Measurements from ENCODE around the gene MTM1. TPM values are rescaled to one million over a fixed set of nuclear protein-coding genes. Genes with fewer than 3 reads are reported as not detected.

MTM1 gene
- total RNA-seq, 4 donors from 2014 or later = 16.3 to 50.0 (median 22.8) TPM

DNA sequence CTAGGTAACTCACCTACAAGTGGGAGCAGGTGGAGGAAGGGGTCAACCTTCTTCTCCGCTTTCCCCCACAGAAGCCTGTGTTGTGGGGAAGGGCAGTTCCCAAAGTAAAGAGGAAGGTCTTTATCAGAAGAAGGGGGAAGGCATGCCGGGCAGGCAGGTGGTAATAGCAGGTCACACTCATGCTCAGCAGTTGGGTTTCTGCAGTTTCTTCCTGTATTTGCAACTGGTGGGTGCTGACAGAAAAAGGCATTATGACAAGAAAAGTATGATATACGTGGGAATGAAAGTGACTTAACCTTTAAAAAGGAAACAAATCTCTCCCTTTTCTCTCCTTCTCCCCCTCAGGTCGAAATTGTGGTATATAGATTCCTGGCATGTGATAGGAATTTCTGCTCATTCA is 128.4 kb downstream of the MTM1 start:
- intact Hi-C loops (cut with DNase I) = no loop called here
- Histone ChIP-seq H3K27ac (no peak overlapping the region), H3K27me3 (no peaks in the 10 kb centered on the region), H3K36me3 (no peaks in the 10 kb centered on the region), H3K4me1 (peaks cover 0 to 10% of the 10 kb centered on the region in 2 donors), H3K9me3 (no peaks in the 10 kb centered on the region), H3K4me3 (replicated peaks in 1 of 3) (no peak overlapping the region)
- 78 to 87% methylated on average over 4 of the region's 4 CpGs for WGBS, 2 donors
- no peak for DNase-seq
- no peak for TF ChIP-seq POLR2A (IDR thresholded peaks at IDR 0.05)
- TF ChIP-seq, protein P1, sequence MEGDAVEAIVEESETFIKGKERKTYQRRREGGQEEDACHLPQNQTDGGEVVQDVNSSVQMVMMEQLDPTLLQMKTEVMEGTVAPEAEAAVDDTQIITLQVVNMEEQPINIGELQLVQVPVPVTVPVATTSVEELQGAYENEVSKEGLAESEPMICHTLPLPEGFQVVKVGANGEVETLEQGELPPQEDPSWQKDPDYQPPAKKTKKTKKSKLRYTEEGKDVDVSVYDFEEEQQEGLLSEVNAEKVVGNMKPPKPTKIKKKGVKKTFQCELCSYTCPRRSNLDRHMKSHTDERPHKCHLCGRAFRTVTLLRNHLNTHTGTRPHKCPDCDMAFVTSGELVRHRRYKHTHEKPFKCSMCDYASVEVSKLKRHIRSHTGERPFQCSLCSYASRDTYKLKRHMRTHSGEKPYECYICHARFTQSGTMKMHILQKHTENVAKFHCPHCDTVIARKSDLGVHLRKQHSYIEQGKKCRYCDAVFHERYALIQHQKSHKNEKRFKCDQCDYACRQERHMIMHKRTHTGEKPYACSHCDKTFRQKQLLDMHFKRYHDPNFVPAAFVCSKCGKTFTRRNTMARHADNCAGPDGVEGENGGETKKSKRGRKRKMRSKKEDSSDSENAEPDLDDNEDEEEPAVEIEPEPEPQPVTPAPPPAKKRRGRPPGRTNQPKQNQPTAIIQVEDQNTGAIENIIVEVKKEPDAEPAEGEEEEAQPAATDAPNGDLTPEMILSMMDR (IDR thresholded peaks at IDR 0.05) = no peak

DNA sequence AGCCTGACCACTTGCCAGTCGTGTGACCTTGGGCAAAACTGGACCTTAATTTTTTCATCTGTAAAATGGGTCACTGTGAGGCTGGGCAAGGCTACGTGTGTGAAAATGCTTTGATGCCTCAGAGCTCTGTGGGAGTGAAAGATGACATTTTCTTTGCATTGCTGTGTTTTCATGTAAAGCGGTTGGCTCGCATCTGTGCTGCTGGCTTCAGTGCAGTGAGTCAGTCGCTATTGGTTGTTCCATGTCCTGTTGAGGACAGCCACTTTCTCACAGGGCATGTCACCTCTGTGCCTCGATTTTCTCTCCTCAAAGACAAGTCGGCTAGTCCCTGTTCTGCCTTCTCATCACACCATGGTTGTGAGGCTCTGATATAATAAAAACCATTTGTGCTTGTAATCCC is 129.2 kb downstream of the MTM1 start:
- H3K9me3 ChIP-seq = no peaks in the 10 kb centered on the region
- intact Hi-C loops (cut with DNase I) = no loop called here
- no peak for TF ChIP-seq POLR2A (IDR thresholded peaks at IDR 0.05)
- TF ChIP-seq, protein P1 (IDR thresholded peaks at IDR 0.05) = no peak
- no peak overlapping the region for H3K27ac ChIP-seq
- H3K4me3 ChIP-seq (replicated peaks in 1 of 3) = no peak overlapping the region
- no peak for DNase-seq
- 94 to 97% methylated on average over 7 of the region's 7 CpGs for WGBS, 2 donors
- H3K4me1 ChIP-seq = peaks cover 0 to 10% of the 10 kb centered on the region in 2 donors
- no peaks in the 10 kb centered on the region for H3K27me3 ChIP-seq
- H3K36me3 ChIP-seq = no peaks in the 10 kb centered on the region

DNA sequence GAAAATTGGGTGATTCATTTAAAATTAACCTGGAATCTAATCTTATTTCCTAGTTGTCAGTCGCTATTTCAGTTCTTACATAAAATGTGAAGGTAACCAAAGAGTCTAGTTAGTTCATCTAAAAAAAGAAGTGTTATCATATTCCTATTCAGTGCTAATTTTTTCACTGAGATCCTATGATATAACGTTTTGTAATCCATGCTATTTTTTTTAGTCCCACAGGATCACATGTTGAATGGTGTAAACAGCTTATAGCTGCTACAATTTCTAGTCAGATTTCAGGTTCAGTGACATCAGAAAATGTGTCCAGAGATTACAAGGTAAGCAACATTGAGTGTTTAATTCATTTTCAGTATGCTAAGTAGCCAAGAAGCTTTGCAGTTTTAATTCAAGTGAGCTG is 130.6 kb downstream of the MTM1 start:
- intact Hi-C loops (cut with DNase I) = no loop called here
- peaks cover 0 to 10% of the 10 kb centered on the region in 2 donors for H3K4me1 ChIP-seq

DNA sequence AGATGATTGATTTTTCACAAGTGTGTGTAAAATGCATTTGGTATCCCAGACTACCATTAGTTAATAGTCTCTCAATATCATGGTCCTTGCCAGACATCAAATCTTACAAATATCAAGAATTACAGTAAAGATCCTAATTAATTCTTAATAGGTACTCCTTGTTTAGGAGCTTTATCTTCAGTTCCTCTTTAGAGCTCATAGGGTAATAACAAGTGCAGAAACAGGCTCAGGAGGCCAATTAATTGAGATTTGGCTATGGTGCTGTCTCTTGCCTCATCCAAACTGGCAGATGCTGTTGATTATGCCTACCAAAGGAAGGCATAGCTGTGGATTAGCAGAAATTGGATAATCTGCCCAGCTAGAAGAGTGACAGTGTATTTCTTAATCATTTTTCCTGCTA is 131.7 kb downstream of the MTM1 start:
- Histone ChIP-seq H3K4me1 (peaks cover 0 to 3% of the 10 kb centered on the region in 2 donors), H3K27me3 (no peaks in the 10 kb centered on the region), H3K27ac (no peak overlapping the region), H3K4me3 (replicated peaks in 1 of 3) (no peak overlapping the region), H3K36me3 (no peaks in the 10 kb centered on the region), H3K9me3 (no peaks in the 10 kb centered on the region)
- no peak for DNase-seq
- intact Hi-C loops (cut with DNase I) = no loop called here
- TF ChIP-seq POLR2A (IDR thresholded peaks at IDR 0.05) = no peak
- TF ChIP-seq, protein P1 (IDR thresholded peaks at IDR 0.05) = no peak

More for the DNA sequence above, 130.6 kb downstream of the MTM1 start:
- 67 to 74% methylated on average over 2 of the region's 2 CpGs for WGBS, 2 donors
- Histone ChIP-seq H3K9me3 (no peaks in the 10 kb centered on the region), H3K4me3 (replicated peaks in 1 of 3) (no peak overlapping the region), H3K36me3 (no peaks in the 10 kb centered on the region), H3K27me3 (no peaks in the 10 kb centered on the region), H3K27ac (no peak overlapping the region)
- TF ChIP-seq, protein P1 (IDR thresholded peaks at IDR 0.05) = no peak
- no peak for TF ChIP-seq POLR2A (IDR thresholded peaks at IDR 0.05)
- DNase-seq = no peak

DNA sequence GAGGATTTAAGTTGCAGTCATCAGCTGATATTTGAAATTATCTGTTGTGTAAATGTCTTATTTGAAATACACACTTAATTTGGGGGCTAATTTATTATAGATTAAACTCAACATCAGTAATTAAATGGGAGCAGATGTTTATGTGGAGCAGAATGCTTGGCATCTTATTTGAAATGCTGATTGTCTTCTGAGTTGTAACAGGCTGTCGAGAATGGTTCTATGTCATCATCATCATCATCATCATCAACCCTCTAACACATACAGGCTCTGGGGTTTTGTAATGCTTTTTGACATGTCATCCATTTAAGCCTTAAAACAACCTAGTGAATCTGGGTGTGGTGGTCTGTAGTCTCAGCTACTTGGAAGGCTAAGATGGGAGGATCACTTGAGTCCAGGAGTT is 133.0 kb downstream of the MTM1 start:
- DNase-seq = no peak
- H3K36me3 ChIP-seq = no peaks in the 10 kb centered on the region
- no peaks in the 10 kb centered on the region for H3K4me1 ChIP-seq
- H3K27ac ChIP-seq = no peak overlapping the region
- no peak overlapping the region for H3K4me3 ChIP-seq (replicated peaks in 1 of 3)
- WGBS, 2 donors = 83 to 100% methylated on average over 1 of the region's 1 CpG
- intact Hi-C loops (cut with DNase I) = no loop called here
- H3K9me3 ChIP-seq = no peaks in the 10 kb centered on the region
- H3K27me3 ChIP-seq = no peaks in the 10 kb centered on the region
- TF ChIP-seq, protein P1 (IDR thresholded peaks at IDR 0.05) = no peak
- TF ChIP-seq POLR2A (IDR thresholded peaks at IDR 0.05) = no peak
